Hematopoietic multipotent progenitor cell treated with erythropoietin and hydrocortisone succinate and interleukin-3 and kit ligand, for 4 days (in vitro differentiated cells): ENCODE results near the gene AUTS2.

ENCODE experiments used
- DNase-seq: peaks from one replicate; pipeline ENCODE4 v3.0.0-alpha.2; 2015

Gene AUTS2

GRCh38 chr7:69624435-69625230 lies 26.4 kb downstream of the AUTS2 start:
- DNase-seq = peak; percentile 89

GRCh38 chr7:69625238-69625637 lies 27.0 kb downstream of the AUTS2 start:
- DNase-seq = no peak

GRCh38 chr7:69625798-69626197 lies 27.5 kb downstream of the AUTS2 start:
- DNase-seq = peak; percentile 27

GRCh38 chr7:69630292-69630691 lies 32.0 kb downstream of the AUTS2 start:
- no peak for DNase-seq

- no peak for DNase-seq
Observed at GRCh38 chr7:69631131-69631530, 32.9 kb downstream of the AUTS2 start.

DNA sequence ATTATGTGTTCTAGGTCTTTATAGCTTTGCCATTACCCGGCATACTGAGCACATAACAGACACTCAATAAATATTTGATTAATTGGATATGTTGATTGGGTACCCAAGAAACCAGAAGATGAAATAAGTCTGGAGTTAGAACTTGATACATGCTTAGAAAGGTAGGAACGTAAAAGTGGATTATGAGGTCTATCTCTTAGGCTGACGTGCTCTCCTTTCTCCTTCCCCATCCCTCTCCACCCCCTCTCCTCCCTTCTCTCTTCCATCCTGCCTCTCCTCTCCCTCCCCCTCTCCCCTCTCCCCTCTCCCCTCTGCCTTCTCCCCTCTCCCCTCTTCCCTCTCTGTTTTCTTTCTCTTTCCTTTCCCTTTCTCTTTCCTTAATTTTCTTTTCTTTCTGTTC lies 34.0 kb downstream of the AUTS2 start:
- DNase-seq = no peak

- no peak for DNase-seq
Observed at GRCh38 chr7:69633122-69633831, 35.0 kb downstream of the AUTS2 start.

DNA sequence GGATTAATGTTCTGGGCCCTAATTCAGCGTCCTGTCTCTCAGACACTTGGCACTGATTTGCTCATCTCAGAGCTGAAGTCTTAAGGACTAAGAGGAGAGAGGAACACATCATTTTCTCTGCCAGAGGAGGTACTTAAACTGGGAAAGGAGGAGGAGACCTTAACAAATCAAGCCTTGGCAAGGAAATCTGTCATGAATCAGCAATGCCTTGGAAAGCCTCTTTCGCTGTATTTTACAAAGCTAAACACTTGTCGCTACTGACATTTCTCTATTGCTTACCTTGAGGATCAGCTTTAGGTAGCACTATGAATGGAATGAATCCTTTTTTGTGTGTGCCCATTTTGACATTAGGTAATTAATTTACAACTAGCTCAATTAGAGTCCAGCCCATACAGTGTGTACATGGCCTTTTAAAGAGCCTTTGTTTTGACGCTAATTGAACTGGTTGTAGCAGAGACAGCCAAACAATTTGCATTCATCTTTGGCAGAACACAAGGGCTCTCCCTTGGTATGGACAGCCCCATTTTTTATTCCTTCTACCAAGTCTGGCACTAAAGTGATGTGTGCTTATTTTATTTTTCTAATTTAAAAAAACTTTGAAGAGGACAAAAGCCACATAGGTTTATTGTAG lies 37.4 kb downstream of the AUTS2 start:
- DNase-seq = no peak

DNA sequence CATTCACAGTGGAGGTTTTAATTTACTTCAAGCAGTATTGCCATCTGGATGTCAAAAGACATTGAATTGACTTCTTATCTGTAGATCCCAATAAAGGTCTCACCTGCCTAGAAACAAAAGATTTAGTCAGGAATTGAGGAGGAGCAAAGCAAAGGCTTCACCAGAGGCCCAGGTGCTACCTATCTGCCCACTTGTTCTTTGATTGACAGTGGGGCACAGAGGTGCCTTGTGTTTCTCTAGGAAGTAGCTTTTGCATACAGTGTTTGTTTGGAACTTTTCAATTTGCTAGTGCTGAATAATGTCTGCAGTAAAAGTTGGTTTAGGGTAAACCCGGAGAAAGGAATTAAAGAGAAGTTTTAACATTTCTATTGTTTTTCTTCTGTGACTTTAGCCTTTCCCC lies 40.4 kb downstream of the AUTS2 start:
- no peak for DNase-seq

- no peak for DNase-seq
Observed at GRCh38 chr7:69640216-69640615, 41.9 kb downstream of the AUTS2 start.

DNA sequence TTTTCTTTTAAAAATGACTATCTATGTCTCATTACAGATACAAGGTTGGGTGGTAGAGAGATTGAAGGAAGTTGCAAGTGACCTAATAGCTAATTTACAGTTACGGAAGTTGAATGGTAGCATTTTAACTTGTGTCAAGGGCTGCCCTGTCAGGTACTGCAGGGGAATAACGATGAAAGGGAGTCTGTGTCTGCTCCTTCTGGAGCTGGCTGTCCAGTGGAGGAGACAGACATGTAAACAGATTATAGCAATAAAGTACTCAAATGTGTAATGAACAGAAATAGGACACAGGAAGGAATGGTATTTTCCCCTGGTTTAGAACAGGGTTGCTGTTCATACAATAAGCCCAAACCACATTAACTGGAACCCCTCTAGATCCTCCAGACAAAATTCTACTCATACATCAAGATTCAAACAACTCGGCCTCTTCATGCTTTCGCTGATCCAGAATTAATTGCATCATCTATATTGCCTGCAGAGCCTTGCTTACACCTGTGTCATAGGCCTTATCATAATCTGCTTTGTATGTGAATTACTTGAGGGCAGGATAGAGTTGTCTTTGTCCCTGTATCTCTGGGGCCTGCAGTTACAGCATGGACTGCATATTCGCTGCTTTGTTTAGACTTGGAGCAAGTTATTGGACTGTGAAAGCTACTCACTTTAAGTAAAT lies 42.8 kb downstream of the AUTS2 start:
- no peak for DNase-seq

- no peak for DNase-seq
Observed at GRCh38 chr7:69643265-69643664, 45.0 kb downstream of the AUTS2 start.

- DNase-seq = no peak
Observed at GRCh38 chr7:69643708-69644445, 45.6 kb downstream of the AUTS2 start.

- no peak for DNase-seq
Observed at GRCh38 chr7:69645683-69646082, 47.4 kb downstream of the AUTS2 start.

- DNase-seq = peak; percentile 13
Observed at GRCh38 chr7:69651101-69651590, 52.9 kb downstream of the AUTS2 start.

- DNase-seq = no peak
Observed at GRCh38 chr7:69652947-69653701, 54.8 kb downstream of the AUTS2 start.

DNA sequence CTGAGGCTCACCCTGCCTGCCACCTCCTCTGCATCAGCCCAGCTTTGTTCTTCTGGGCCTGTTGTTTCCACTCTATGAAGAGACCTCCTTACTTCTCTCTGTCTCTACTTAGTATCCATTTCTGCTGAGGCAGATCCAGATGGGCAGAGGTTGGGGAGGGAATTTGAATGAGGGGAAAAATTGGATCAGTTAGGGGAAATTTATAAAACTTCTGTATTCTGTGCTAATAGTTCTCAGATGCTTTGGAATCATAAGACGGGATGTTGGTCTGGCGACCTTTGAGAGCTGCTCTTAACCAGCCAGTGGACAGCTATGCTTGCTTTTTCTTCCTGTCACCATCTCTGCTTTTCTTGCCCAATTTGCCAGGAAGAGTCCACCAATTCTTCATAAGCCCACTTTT lies 55.5 kb downstream of the AUTS2 start:
- no peak for DNase-seq

- peak; percentile 76 for DNase-seq
Observed at GRCh38 chr7:69654381-69654780, 56.1 kb downstream of the AUTS2 start.

GRCh38 chr7:69654849-69655707 lies 56.8 kb downstream of the AUTS2 start:
- DNase-seq = no peak

- DNase-seq = no peak
Observed at GRCh38 chr7:69656077-69656476, 57.8 kb downstream of the AUTS2 start.

- no peak for DNase-seq
Observed at GRCh38 chr7:69656890-69657289, 58.6 kb downstream of the AUTS2 start.
